Kasumi-1 (cell line): ENCODE results near the gene RCN2.

ENCODE experiments used
- DNase-seq, 2 experiments: peaks; one replicate each; lab custom pipeline; 2025; lab: John Stamatoyannopoulos, UW

RCN2 gene

GRCh38 chr15:76973906-76974305 lies 42.4 kb downstream of the RCN2 start:
- DNase-seq = no peak

GRCh38 chr15:76974456-76975036 lies 43.0 kb downstream of the RCN2 start:
- no peak for DNase-seq

- no peak for DNase-seq
Measured at GRCh38 chr15:76976141-76976540, 44.6 kb downstream of the RCN2 start.

- DNase-seq = peak; percentile 7 to 9
Measured at GRCh38 chr15:76976572-76977270, 45.2 kb downstream of the RCN2 start.

GRCh38 chr15:76978522-76979330 lies 47.2 kb downstream of the RCN2 start:
- DNase-seq = no peak

- DNase-seq = no peak
Measured at GRCh38 chr15:76979331-76979925, 47.9 kb downstream of the RCN2 start.

GRCh38 chr15:76979996-76980520 lies 48.5 kb downstream of the RCN2 start:
- no peak for DNase-seq

- DNase-seq = no peak
Measured at GRCh38 chr15:76982356-76982755, 50.8 kb downstream of the RCN2 start.

- no peak for DNase-seq
Measured at GRCh38 chr15:76982756-76983155, 51.2 kb downstream of the RCN2 start.

- DNase-seq = peak; percentile 68 to 86
Measured at GRCh38 chr15:76983590-76984375, 52.2 kb downstream of the RCN2 start.

- DNase-seq = no peak
Measured at GRCh38 chr15:76986743-76987142, 55.2 kb downstream of the RCN2 start.

GRCh38 chr15:76987276-76987675 lies 55.7 kb downstream of the RCN2 start:
- no peak for DNase-seq

- peak; percentile 65 to 70 for DNase-seq
Measured at GRCh38 chr15:76987896-76988860, 56.6 kb downstream of the RCN2 start.

- peak in 1 of 2 experiments; percentile 31 for DNase-seq
Measured at GRCh38 chr15:76988867-76989780, 57.6 kb downstream of the RCN2 start.

- DNase-seq = no peak
Measured at GRCh38 chr15:76991048-76991447, 59.5 kb downstream of the RCN2 start.

GRCh38 chr15:76991741-76992645 lies 60.4 kb downstream of the RCN2 start:
- no peak for DNase-seq

GRCh38 chr15:76993114-76993725 lies 61.7 kb downstream of the RCN2 start:
- no peak for DNase-seq

- DNase-seq = no peak
Measured at GRCh38 chr15:76994001-76994400, 62.5 kb downstream of the RCN2 start.
